MM.1S (cell line): ENCODE measurements around the gene SLC25A48.

ENCODE experiments used
- DNase-seq: peaks from one replicate; pipeline ENCODE4 v3.0.0-alpha.2; 2015
- H2AFZ ChIP-seq: fragments of 300-600 bp; sonication (generic); 2 replicates; pipeline ENCODE4 v1.6.0; 2016; ENCODE audit warnings: antibody characterized with exemption, low read length
- H3F3A ChIP-seq: fragments of 300-600 bp; sonication (generic); 2 replicates; pipeline ENCODE4 v1.6.1; 2016; ENCODE audit warnings: mild to moderate bottlenecking, antibody characterized with exemption, low read length, moderate library complexity, mixed read lengths; ENCODE audit not compliant: insufficient read depth
- H3K27ac ChIP-seq: fragments of 300-600 bp; sonication (generic); 2 replicates; pipeline ENCODE4 v1.5.1; 2016; ENCODE audit warnings: mild to moderate bottlenecking, low read length
- H3K27me3 ChIP-seq: fragments of 300-600 bp; sonication (generic); replicated peaks from 2 replicates; pipeline ENCODE4 v1.6.0; 2016; ENCODE audit warnings: low read length; ENCODE audit not compliant: insufficient read depth
- H3K36me3 ChIP-seq: fragments of 300-600 bp; sonication (generic); replicated peaks from 2 replicates; pipeline ENCODE4 v1.6.1; 2016; ENCODE audit warnings: mild to moderate bottlenecking, low read length, mixed read lengths; ENCODE audit not compliant: insufficient read depth
- H3K4me1 ChIP-seq: fragments of 300-600 bp; sonication (generic); 2 replicates; pipeline ENCODE4 v1.6.1; 2016; ENCODE audit warnings: low read length, mixed read lengths
- H3K4me2 ChIP-seq: fragments of 300-600 bp; sonication (generic); 2 replicates; pipeline ENCODE4 v1.6.0; 2016; ENCODE audit warnings: low read depth, low read length
- H3K4me3 ChIP-seq: fragments of 300-600 bp; sonication (generic); 2 replicates; pipeline ENCODE4 v1.5.1; 2016; ENCODE audit warnings: low read length, mixed read lengths
- H3K79me2 ChIP-seq: fragments of 300-600 bp; sonication (generic); 2 replicates; pipeline ENCODE4 v1.6.1; 2016; ENCODE audit warnings: mixed run types, low read length, mixed read lengths
- H3K9ac ChIP-seq: fragments of 300-600 bp; sonication (generic); 2 replicates; pipeline ENCODE4 v1.6.1; 2016; ENCODE audit warnings: low read length, mixed read lengths
- H3K9me2 ChIP-seq: fragments of 300-600 bp; sonication (generic); replicated peaks from 2 replicates; pipeline ENCODE4 v1.6.1; 2016; ENCODE audit warnings: mild to moderate bottlenecking, low read length, mixed read lengths; ENCODE audit not compliant: insufficient read depth
- H3K9me3 ChIP-seq: fragments of 300-600 bp; sonication (generic); replicated peaks from 2 replicates; pipeline ENCODE4 v1.6.1; 2016; ENCODE audit warnings: mild to moderate bottlenecking, low read length, mixed read lengths; ENCODE audit not compliant: insufficient read depth
- H4K20me1 ChIP-seq: fragments of 300-600 bp; sonication (generic); 2 replicates; pipeline ENCODE4 v1.6.1; 2016; ENCODE audit warnings: mild to moderate bottlenecking, low read length, moderate library complexity, mixed read lengths; ENCODE audit not compliant: insufficient read depth
- EZH2 ChIP-seq: fragments of 300-600 bp; sonication (generic); optimal IDR thresholded peaks from 2 replicates; pipeline ENCODE3; 2017; ENCODE audit warnings: low read depth, mild to moderate bottlenecking, antibody characterized with exemption, low read length, mixed read lengths
- EZH2phosphoT487 ChIP-seq: fragments of 300-600 bp; sonication (generic); IDR thresholded peaks from 2 replicates; pipeline ENCODE4 v1.6.1; 2018; ENCODE audit warnings: antibody characterized with exemption, low read length
- TF ChIP-seq, protein P1 (sequence below): fragments of 300-600 bp; sonication (generic); IDR thresholded peaks from 2 replicates; pipeline ENCODE4 v1.5.1; 2016; ENCODE audit warnings: antibody characterized with exemption, low read length, mixed read lengths

The SLC25A48 gene

DNA sequence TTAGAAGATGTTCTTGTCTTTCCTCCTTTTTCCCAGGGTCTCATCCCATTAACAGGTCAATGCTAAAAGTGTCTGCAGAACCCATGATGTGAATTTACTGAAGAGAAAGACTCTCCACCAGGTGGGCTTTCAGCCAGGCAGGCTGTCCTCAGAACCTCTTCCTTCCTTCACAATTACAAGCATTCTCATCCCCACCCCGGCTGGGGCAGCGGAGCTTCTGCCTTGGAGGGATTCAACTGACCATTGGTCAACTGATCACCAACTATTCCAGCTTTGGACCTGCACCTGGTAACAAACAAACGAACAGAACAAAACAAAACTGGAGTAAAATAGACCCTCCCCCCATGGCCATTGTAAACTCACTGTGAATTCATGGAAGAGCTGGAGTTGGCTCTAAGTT lies 48.6 kb downstream of the SLC25A48 start:
- H3K4me2 ChIP-seq = no peak overlapping the region
- no peaks in the 10 kb centered on the region for H3K27me3 ChIP-seq
- H3F3A ChIP-seq = peaks cover 6% of the 10 kb centered on the region
- H3K4me1 ChIP-seq = peaks cover 13% of the 10 kb centered on the region
- no peak overlapping the region for H3K9ac ChIP-seq
- no peaks in the 10 kb centered on the region for H3K79me2 ChIP-seq
- H3K9me3 ChIP-seq = no peaks in the 10 kb centered on the region
- H3K27ac ChIP-seq = no peak overlapping the region
- no peak for TF ChIP-seq EZH2
- TF ChIP-seq, protein P1, sequence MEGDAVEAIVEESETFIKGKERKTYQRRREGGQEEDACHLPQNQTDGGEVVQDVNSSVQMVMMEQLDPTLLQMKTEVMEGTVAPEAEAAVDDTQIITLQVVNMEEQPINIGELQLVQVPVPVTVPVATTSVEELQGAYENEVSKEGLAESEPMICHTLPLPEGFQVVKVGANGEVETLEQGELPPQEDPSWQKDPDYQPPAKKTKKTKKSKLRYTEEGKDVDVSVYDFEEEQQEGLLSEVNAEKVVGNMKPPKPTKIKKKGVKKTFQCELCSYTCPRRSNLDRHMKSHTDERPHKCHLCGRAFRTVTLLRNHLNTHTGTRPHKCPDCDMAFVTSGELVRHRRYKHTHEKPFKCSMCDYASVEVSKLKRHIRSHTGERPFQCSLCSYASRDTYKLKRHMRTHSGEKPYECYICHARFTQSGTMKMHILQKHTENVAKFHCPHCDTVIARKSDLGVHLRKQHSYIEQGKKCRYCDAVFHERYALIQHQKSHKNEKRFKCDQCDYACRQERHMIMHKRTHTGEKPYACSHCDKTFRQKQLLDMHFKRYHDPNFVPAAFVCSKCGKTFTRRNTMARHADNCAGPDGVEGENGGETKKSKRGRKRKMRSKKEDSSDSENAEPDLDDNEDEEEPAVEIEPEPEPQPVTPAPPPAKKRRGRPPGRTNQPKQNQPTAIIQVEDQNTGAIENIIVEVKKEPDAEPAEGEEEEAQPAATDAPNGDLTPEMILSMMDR = no peak
- H3K4me3 ChIP-seq = no peak overlapping the region
- no peaks in the 10 kb centered on the region for H4K20me1 ChIP-seq
- H3K36me3 ChIP-seq = no peaks in the 10 kb centered on the region
- no peak for DNase-seq
- H3K9me2 ChIP-seq = no peaks in the 10 kb centered on the region
- H2AFZ ChIP-seq = no peak overlapping the region

DNA sequence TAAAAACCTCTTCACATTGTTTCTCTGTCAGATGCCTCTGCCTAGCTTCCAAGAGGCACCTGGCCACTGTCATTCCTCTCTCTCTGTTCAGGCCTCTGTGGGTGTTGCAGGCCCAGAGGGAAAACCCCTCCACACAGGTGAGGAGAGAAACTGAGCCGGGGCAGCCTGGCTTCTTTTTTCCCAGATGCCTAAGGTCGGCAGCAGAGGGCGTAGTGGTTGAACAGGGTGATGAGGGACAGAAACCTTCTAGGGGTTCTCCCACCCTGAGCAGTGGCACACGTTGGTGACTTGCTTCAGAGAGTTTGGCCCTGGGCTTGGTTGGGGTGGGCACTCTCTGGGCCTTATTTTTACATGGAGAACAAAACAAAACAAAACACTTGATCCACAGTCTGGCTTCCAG lies 49.0 kb downstream of the SLC25A48 start:
- DNase-seq = peak; percentile 50
- Histone ChIP-seq H4K20me1 (no peaks in the 10 kb centered on the region), H3K9me3 (no peaks in the 10 kb centered on the region), H3K36me3 (no peaks in the 10 kb centered on the region), H3K27me3 (no peaks in the 10 kb centered on the region), H3K4me1 (peaks cover 15% of the 10 kb centered on the region), H3K4me3 (no peak overlapping the region), H3K9ac (no peak overlapping the region), H3K4me2 (no peak overlapping the region), H3K27ac (no peak overlapping the region), H3K79me2 (no peaks in the 10 kb centered on the region), H3F3A (peaks cover 6% of the 10 kb centered on the region), H3K9me2 (no peaks in the 10 kb centered on the region), H2AFZ (no peak overlapping the region)
- no peak for TF ChIP-seq EZH2
- TF ChIP-seq, protein P1 = peak; percentile 45
- TF ChIP-seq EZH2phosphoT487 = no peak

DNA sequence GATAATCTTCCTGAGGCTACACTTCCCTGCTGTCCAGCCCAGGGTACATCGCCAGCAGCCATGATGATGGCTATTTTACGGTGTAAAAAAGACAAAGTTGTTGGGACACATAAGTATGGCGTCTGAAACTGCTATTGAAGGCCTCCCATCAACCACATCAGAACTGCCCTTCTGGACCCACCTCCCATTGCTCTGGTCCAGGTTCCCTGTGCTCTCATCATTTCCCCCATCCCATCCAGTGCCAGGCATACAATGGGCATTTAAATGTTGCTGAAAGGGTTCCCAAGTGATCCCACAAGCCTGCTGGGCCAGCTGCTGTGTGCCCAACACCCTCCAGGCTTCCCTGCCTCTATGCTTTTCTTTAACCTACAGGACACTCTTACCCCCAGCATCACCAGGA lies 50.6 kb downstream of the SLC25A48 start:
- Histone ChIP-seq H3K27ac (no peak overlapping the region), H3K9me2 (no peaks in the 10 kb centered on the region), H3K9me3 (no peaks in the 10 kb centered on the region), H4K20me1 (no peaks in the 10 kb centered on the region), H3K79me2 (no peaks in the 10 kb centered on the region), H3K27me3 (no peaks in the 10 kb centered on the region), H2AFZ (no peak overlapping the region), H3K4me3 (no peak overlapping the region), H3K9ac (no peak overlapping the region), H3K4me1 (peaks cover 20% of the 10 kb centered on the region), H3F3A (peaks cover 6% of the 10 kb centered on the region), H3K36me3 (no peaks in the 10 kb centered on the region), H3K4me2 (no peak overlapping the region)
- DNase-seq = no peak
- no peak for TF ChIP-seq EZH2
- TF ChIP-seq EZH2phosphoT487 = no peak

DNA sequence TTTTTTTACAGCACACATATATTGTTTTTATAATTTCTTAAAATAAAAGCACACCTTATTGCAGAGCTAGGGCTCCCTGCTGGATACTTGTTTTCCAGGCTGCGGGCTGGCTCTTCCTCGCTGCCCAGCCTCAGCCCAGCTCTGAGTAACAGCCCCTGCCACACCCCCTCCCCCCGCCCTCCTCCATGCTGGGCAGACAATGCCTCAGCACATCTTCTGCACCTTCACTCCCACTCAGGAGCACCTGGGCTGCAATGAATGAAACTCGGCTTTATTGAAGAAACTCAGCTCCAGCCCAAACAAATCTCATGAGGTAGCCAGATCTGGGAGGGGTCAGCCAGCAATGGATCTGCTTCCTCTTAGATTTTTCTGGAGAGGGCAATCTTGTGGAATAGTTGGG lies 51.7 kb downstream of the SLC25A48 start:
- no peaks in the 10 kb centered on the region for H3K27me3 ChIP-seq
- H3K79me2 ChIP-seq = no peaks in the 10 kb centered on the region
- H3K4me3 ChIP-seq = no peak overlapping the region
- H3K9ac ChIP-seq = no peak overlapping the region
- DNase-seq = no peak
- no peak overlapping the region for H3K27ac ChIP-seq
- peaks cover 13% of the 10 kb centered on the region for H3F3A ChIP-seq
- no peak overlapping the region for H3K4me2 ChIP-seq
- TF ChIP-seq EZH2 (no peak), EZH2phosphoT487 (no peak)
- TF ChIP-seq, protein P1 = no peak
- H4K20me1 ChIP-seq = no peaks in the 10 kb centered on the region
- peaks cover 29% of the 10 kb centered on the region for H3K4me1 ChIP-seq
- H2AFZ ChIP-seq = no peak overlapping the region
- no peaks in the 10 kb centered on the region for H3K9me2 ChIP-seq
- no peaks in the 10 kb centered on the region for H3K36me3 ChIP-seq
- H3K9me3 ChIP-seq = no peaks in the 10 kb centered on the region
